ENCODE data around the gene ATP4A. TPM values are rescaled to one million over a fixed set of nuclear protein-coding genes. Genes with fewer than 3 reads are reported as not detected.

ATP4A gene
- 1 to 10 TPM in 1 of 2 donors, not detected in 1; 1.9 TPM for total RNA-seq

GRCh38 chr19:35563207-35563829, at the start of gene ATP4A:
ATP4A (minus strand) TSS chr19:35563658; CDS start chr19:35563629, 29 bp downstream.
- no peak within 1 kb of the TSS for H3K4me3 ChIP-seq
- 69% methylated on average over 15 of the region's 15 CpGs for WGBS
- no peaks in the 10 kb centered on the region for H3K9me3 ChIP-seq
- H3K4me1 ChIP-seq (replicated peaks): no peaks in the 10 kb centered on the region
- H3K27ac ChIP-seq: no peak within 1 kb of the TSS
- intact Hi-C loops (cut with DNase I): no loop called here
- no peaks in the 10 kb centered on the region for H3K36me3 ChIP-seq
- DNase-seq (ENCODE audit: low spot score): no peak
- H3K27me3 ChIP-seq (replicated peaks; ENCODE audit: insufficient read depth): peaks cover 5% of the 10 kb centered on the region
- TF ChIP-seq CTCF (IDR thresholded peaks at IDR 0.05): no peak

GRCh38 chr19:35612559-35613321, 49.3 kb upstream of the ATP4A start, which contains the start of gene HAUS5:
HAUS5 (plus strand) TSS chr19:35612735; CDS start chr19:35612795, 60 bp downstream.
- H3K27ac ChIP-seq: peak within 1 kb of the TSS; percentile 36 to 64
- WGBS: under 1% methylated on average over 46 of the region's 47 CpGs
- intact Hi-C loops (cut with DNase I): no loop called here
- peak; percentile 94 for DNase-seq (ENCODE audit: low spot score)
- H3K4me3 ChIP-seq: peak within 1 kb of the TSS; percentile 56 to 65
- no peaks in the 10 kb centered on the region for H3K9me3 ChIP-seq
- no peaks in the 10 kb centered on the region for H3K27me3 ChIP-seq (replicated peaks; ENCODE audit: insufficient read depth)
- TF ChIP-seq CTCF (IDR thresholded peaks at IDR 0.05): peak in 2 of 4 experiments; percentile 36 to 46
- peak; percentile 63 for TF ChIP-seq POLR2A (IDR thresholded peaks at IDR 0.05)
- TF ChIP-seq POLR2AphosphoS5 (IDR thresholded peaks at IDR 0.05): peak; percentile 96
- no peaks in the 10 kb centered on the region for H3K4me1 ChIP-seq (replicated peaks)
- H3K36me3 ChIP-seq: no peaks in the 10 kb centered on the region

GRCh38 chr19:35612224-35612558, 48.7 kb upstream of the ATP4A start:
- intact Hi-C loops (cut with DNase I): no loop called here
- TF ChIP-seq POLR2A (IDR thresholded peaks at IDR 0.05): no peak
- TF ChIP-seq POLR2AphosphoS5 (IDR thresholded peaks at IDR 0.05): no peak
- TF ChIP-seq CTCF (IDR thresholded peaks at IDR 0.05): no peak

GRCh38 chr19:35609851-35610353, 46.4 kb upstream of the ATP4A start:
- intact Hi-C loops (cut with DNase I): no loop called here
- no peaks in the 10 kb centered on the region for H3K9me3 ChIP-seq
- no peak for DNase-seq (ENCODE audit: low spot score)
- TF ChIP-seq POLR2A (IDR thresholded peaks at IDR 0.05): no peak
- H3K27me3 ChIP-seq (replicated peaks; ENCODE audit: insufficient read depth): no peaks in the 10 kb centered on the region
- H3K36me3 ChIP-seq: no peaks in the 10 kb centered on the region
- H3K27ac ChIP-seq: no peak overlapping the region
- no peak overlapping the region for H3K4me3 ChIP-seq
- WGBS: 82% methylated on average over 6 of the region's 6 CpGs
- no peaks in the 10 kb centered on the region for H3K4me1 ChIP-seq (replicated peaks)

More at GRCh38 chr19:35612224-35612558, 48.7 kb upstream of the ATP4A start:
- Histone ChIP-seq H3K9me3 (no peaks in the 10 kb centered on the region), H3K36me3 (no peaks in the 10 kb centered on the region), H3K27me3 (replicated peaks; ENCODE audit: insufficient read depth) (no peaks in the 10 kb centered on the region), H3K27ac (peak overlapping the region in 1 of 2 donors; percentile 64), H3K4me1 (replicated peaks) (no peaks in the 10 kb centered on the region), H3K4me3 (peak overlapping the region; percentile 56 to 65)
- WGBS: 25% methylated on average over 9 of the region's 9 CpGs
- DNase-seq (ENCODE audit: low spot score): no peak

GRCh38 chr19:35608251-35608650, 44.8 kb upstream of the ATP4A start:
- no peaks in the 10 kb centered on the region for H3K4me1 ChIP-seq (replicated peaks)
- no peaks in the 10 kb centered on the region for H3K36me3 ChIP-seq
- WGBS: 89% methylated on average over 2 of the region's 2 CpGs
- H3K9me3 ChIP-seq: no peaks in the 10 kb centered on the region
- TF ChIP-seq POLR2A (IDR thresholded peaks at IDR 0.05): no peak
- TF ChIP-seq CTCF (IDR thresholded peaks at IDR 0.05): no peak
- no peak for TF ChIP-seq POLR2AphosphoS5 (IDR thresholded peaks at IDR 0.05)
- H3K27ac ChIP-seq: no peak overlapping the region
- H3K4me3 ChIP-seq: no peak overlapping the region
- DNase-seq (ENCODE audit: low spot score): no peak
- no peaks in the 10 kb centered on the region for H3K27me3 ChIP-seq (replicated peaks; ENCODE audit: insufficient read depth)
- intact Hi-C loops (cut with DNase I): no loop called here
